Kidney (tissue), 14 donors: ENCODE measurements around the gene GZMM. TPM values are rescaled to one million over a fixed set of nuclear protein-coding genes. Genes with fewer than 3 reads are reported as not detected.

ENCODE experiments used
- DNase-seq, 5 donors: peaks; one replicate each; pipeline ENCODE4 v3.0.0-alpha.2; 2013 to 2020
- FAIRE-seq: peaks from 2 replicates; lab custom pipeline; 2012; peaks lifted over from hg19 to GRCh38; lab: Jason Lieb, UNC
- H3K27ac ChIP-seq, 2 donors: one replicate each; pipeline ENCODE4 v1.7.0; 2013; ENCODE audit warnings: low read depth in 2 of 2, low read length in 2 of 2, inconsistent platforms in 1 of 2
- H3K27me3 ChIP-seq: one replicate; pipeline ENCODE4 v1.7.1; 2013; ENCODE audit warnings: low read length, inconsistent platforms; ENCODE audit not compliant: control insufficient read depth, insufficient read depth
- H3K36me3 ChIP-seq, 3 donors: one replicate each; pipeline versions ENCODE4 v1.7.0 to v1.7.1; 2013; ENCODE audit warnings: low read length in 3 of 3, control low read depth in 1 of 3, inconsistent platforms in 1 of 3; ENCODE audit not compliant: insufficient read depth in 3 of 3, control insufficient read depth in 2 of 3
- H3K4me1 ChIP-seq, 3 donors: one replicate each; pipeline versions ENCODE4 v1.7.0 to v1.7.1; 2013; ENCODE audit warnings: low read length in 3 of 3, inconsistent platforms in 1 of 3, low read depth in 1 of 3; ENCODE audit not compliant: control insufficient read depth in 2 of 3, insufficient read depth in 2 of 3
- H3K4me3 ChIP-seq, 3 donors: one replicate each; pipeline versions ENCODE4 v1.7.0 to v1.8.1; 2013; ENCODE audit warnings: low read length in 3 of 3, control low read depth in 1 of 3, inconsistent platforms in 1 of 3
- H3K9ac ChIP-seq, 3 donors: one replicate each; pipeline versions ENCODE4 v1.7.0 to v1.7.1; 2013; ENCODE audit warnings: low read length in 3 of 3, control low read depth in 1 of 3, inconsistent platforms in 1 of 3
- H3K9me3 ChIP-seq, 3 donors: one replicate each; pipeline versions ENCODE4 v1.7.0 to v1.7.1; 2013; ENCODE audit warnings: low read length in 3 of 3, control low read depth in 1 of 3, inconsistent platforms in 1 of 3; ENCODE audit not compliant: control insufficient read depth in 2 of 3, insufficient read depth in 1 of 3
- intact Hi-C: fragments of 100-400 bp; cut with DNase I; formaldehyde crosslinking; loops from one replicate; pipeline ENCODE4 v1.11.1; 2022
- polyA plus RNA-seq: library from polyadenylated mRNA; stranded (reverse); fragments of 350-450 nt; fragmentation: Illumina TruSeq; extraction: RNeasy Lipid Tissue Mini Kit (QIAGEN cat#74804); gene quantifications from one replicate; pipeline ENCODE4 v1.2.3, GENCODE V29; 2014; ENCODE audit warnings: low read depth, low replicate concordance; ENCODE audit not compliant: insufficient read depth
- total RNA-seq: library from RNA; stranded (reverse); fragmentation: NEBNext Ultra II Directional; extraction: Animal tissue kit (Norgen Biotek cat#: 25700); gene quantifications from one replicate; pipeline ENCODE4 v1.2.1, GENCODE V29; 2021
- TF ChIP-seq, protein P1 (sequence below): IDR thresholded peaks from 3 replicates; pipeline ENCODE4 v1.5.1; 2012; ENCODE audit warnings: mild to moderate bottlenecking, moderate library complexity, borderline replicate concordance; ENCODE audit not compliant: insufficient read depth; ENCODE audit errors: extremely low read depth
- donor health status: control.
- donor health status: control.
- donor health status: control.
- donor health status: control.
- donor health status: control.
- donor health status: DM: yes; HTN: yes; CAD: no.
- donor health status: Normal renal cell carcinoma (clear cell type).

The GZMM gene
- total and polyA plus RNA-seq, 2 donors from 2014 or later, result 2.8 TPM; not detected in 1

DNA sequence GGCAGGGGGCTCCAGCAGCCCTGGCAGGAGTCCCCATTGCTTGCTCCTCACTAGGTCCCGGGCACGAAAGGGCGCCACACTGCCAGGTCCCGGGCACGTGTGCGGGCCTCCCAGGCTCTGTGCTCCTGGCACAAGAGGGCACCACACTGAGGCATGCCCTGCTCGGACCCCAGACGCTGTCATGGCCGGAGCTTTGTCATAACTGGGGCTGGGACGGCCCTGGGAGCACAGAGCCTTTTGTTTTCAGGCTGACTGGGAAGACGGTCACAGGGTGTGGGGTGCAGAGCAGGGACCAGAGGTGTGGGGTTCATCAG is 35.9 kb downstream of the GZMM start:
- TF ChIP-seq, protein P1, sequence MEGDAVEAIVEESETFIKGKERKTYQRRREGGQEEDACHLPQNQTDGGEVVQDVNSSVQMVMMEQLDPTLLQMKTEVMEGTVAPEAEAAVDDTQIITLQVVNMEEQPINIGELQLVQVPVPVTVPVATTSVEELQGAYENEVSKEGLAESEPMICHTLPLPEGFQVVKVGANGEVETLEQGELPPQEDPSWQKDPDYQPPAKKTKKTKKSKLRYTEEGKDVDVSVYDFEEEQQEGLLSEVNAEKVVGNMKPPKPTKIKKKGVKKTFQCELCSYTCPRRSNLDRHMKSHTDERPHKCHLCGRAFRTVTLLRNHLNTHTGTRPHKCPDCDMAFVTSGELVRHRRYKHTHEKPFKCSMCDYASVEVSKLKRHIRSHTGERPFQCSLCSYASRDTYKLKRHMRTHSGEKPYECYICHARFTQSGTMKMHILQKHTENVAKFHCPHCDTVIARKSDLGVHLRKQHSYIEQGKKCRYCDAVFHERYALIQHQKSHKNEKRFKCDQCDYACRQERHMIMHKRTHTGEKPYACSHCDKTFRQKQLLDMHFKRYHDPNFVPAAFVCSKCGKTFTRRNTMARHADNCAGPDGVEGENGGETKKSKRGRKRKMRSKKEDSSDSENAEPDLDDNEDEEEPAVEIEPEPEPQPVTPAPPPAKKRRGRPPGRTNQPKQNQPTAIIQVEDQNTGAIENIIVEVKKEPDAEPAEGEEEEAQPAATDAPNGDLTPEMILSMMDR, result no peak
- H3K27ac ChIP-seq, result no peak overlapping the region
- H3K4me1 ChIP-seq, result peaks cover 0 to 18% (median 5%) of the 10 kb centered on the region in 3 donors
- H3K4me3 ChIP-seq, result no peak overlapping the region
- H3K36me3 ChIP-seq, result peaks cover 0 to 13% (median 0%) of the 10 kb centered on the region in 3 donors
- H3K9me3 ChIP-seq, result no peaks in the 10 kb centered on the region
- intact Hi-C loops, result no loop called here
- DNase-seq, result peak in 1 of 5 donors; percentile 63
- no peaks in the 10 kb centered on the region for H3K27me3 ChIP-seq
- no peak overlapping the region for H3K9ac ChIP-seq
- FAIRE-seq, result no peak

DNA sequence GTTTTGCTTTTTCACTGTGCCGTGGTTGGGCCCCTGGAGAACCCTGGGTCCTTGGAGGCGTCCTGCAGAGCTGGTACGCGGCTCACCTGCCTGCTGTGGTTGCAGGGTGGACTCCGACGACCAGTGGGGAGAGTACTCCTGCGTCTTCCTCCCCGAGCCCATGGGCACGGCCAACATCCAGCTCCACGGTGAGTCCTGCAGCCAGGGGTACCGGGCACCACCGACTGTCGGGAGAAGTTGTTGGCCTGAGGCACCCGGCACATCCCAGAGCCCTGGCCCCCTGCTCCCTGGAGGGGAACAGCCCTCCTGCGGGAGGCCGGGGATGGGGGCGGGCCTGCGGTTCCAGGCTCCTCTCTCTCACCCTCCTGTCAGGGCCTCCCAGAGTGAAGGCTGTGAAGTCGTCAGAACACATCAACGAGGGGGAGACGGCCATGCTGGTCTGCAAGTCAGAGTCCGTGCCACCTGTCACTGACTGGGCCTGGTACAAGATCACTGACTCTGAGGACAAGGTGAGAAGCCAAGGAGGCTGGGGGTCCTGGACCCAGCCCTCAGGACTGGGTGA is 36.5 kb downstream of the GZMM start:
- H3K9ac ChIP-seq, result no peak overlapping the region
- H3K4me1 ChIP-seq, result peaks cover 0 to 14% (median 5%) of the 10 kb centered on the region in 3 donors
- H3K36me3 ChIP-seq, result peaks cover 0 to 13% (median 0%) of the 10 kb centered on the region in 3 donors
- intact Hi-C loops, result no loop called here
- no peaks in the 10 kb centered on the region for H3K9me3 ChIP-seq
- no peak overlapping the region for H3K4me3 ChIP-seq
- no peak overlapping the region for H3K27ac ChIP-seq
- TF ChIP-seq, protein P1, result no peak
- no peak for FAIRE-seq
- peak in 1 of 5 donors; percentile 70 for DNase-seq
- H3K27me3 ChIP-seq, result no peaks in the 10 kb centered on the region

DNA sequence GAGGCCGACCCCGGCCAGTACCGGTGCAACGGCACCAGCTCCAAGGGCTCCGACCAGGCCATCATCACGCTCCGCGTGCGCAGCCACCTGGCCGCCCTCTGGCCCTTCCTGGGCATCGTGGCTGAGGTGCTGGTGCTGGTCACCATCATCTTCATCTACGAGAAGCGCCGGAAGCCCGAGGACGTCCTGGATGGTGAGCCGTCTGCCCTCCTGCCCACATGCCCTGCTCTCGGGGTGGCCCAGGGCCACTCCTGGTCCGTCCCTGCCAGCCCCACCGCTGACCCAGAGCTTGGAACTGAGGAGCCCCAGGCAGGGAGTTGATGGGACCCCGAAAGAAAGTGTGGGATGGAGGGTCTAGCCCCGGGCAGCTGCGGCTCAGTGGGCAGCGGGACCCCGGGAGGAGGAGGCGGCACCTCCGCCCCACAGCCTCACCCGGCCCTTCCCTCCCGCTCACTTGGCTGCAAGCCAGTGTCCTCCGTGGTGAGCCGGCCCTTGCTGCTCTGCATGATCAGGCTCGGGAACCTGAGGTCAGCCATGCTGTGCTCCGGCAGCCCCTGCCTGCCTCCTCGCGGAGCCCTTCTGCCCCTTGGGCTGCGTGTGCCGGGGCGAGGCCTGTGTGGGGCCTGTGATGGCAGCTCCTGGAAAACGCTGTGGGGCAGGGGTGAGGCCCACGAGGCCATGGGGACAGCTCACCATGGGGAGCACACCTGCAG is 37.7 kb downstream of the GZMM start:
- intact Hi-C loops, result no loop called here
- TF ChIP-seq, protein P1, result no peak
- H3K4me1 ChIP-seq, result peaks cover 0 to 7% (median 0%) of the 10 kb centered on the region in 3 donors
- H3K4me3 ChIP-seq, result no peak overlapping the region
- peaks cover 0 to 13% (median 0%) of the 10 kb centered on the region in 3 donors for H3K36me3 ChIP-seq
- no peaks in the 10 kb centered on the region for H3K9me3 ChIP-seq
- DNase-seq (peak in 1 of 5 donors; percentile 79), FAIRE-seq (no peak)
- H3K27me3 ChIP-seq, result no peaks in the 10 kb centered on the region
- H3K27ac ChIP-seq, result no peak overlapping the region
- H3K9ac ChIP-seq, result no peak overlapping the region
